H9 (cell line): ENCODE results near the gene ULK2. TPM values are rescaled to one million over a fixed set of nuclear protein-coding genes. Genes with fewer than 3 reads are reported as not detected.
A peak's percentile ranks its signal among the peaks of the same experiment; 100 is the strongest.

ENCODE experiments used
- DNase-seq: peaks from one replicate; pipeline ENCODE4 v3.0.0-alpha.2; 2017
- H2AFZ ChIP-seq: one replicate; pipeline ENCODE4 v1.6.1; 2013; ENCODE audit warnings: mild to moderate bottlenecking, low read length, control low read depth, moderate library complexity
- H2AK5ac ChIP-seq: 2 replicates; pipeline ENCODE4 v1.6.1; 2013; ENCODE audit warnings: low read length, control low read depth, mixed read lengths; ENCODE audit not compliant: insufficient read length
- H2BK120ac ChIP-seq: one replicate; pipeline ENCODE4 v1.6.1; 2013; ENCODE audit warnings: low read depth, mild to moderate bottlenecking, low read length, control low read depth, inconsistent platforms; ENCODE audit not compliant: poor library complexity, severe bottlenecking
- H2BK12ac ChIP-seq: 2 replicates; pipeline ENCODE4 v1.6.1; 2013; ENCODE audit warnings: low read length, control low read depth, mixed read lengths, low read depth; ENCODE audit not compliant: insufficient read length
- H2BK15ac ChIP-seq: 2 replicates; pipeline ENCODE4 v1.6.1; 2013; ENCODE audit warnings: low read depth, low read length, control low read depth
- H2BK20ac ChIP-seq: one replicate; pipeline ENCODE4 v1.6.1; 2013; ENCODE audit warnings: low read depth, mild to moderate bottlenecking, low read length, control low read depth, inconsistent platforms; ENCODE audit not compliant: poor library complexity, severe bottlenecking
- H2BK5ac ChIP-seq: 2 replicates; pipeline ENCODE4 v1.6.1; 2013; ENCODE audit warnings: low read length, control low read depth, mixed read lengths; ENCODE audit not compliant: insufficient read length
- H3K14ac ChIP-seq: 2 replicates; pipeline ENCODE4 v1.6.1; 2013; ENCODE audit warnings: low read length, control low read depth; ENCODE audit not compliant: insufficient read depth
- H3K18ac ChIP-seq: 2 replicates; pipeline ENCODE4 v1.6.1; 2013; ENCODE audit warnings: low read depth, mild to moderate bottlenecking, mixed read lengths, low read length, control low read depth; ENCODE audit not compliant: insufficient read length
- H3K23ac ChIP-seq: 2 replicates; pipeline ENCODE4 v1.6.1; 2013; ENCODE audit warnings: low read length, control low read depth, mixed read lengths, low read depth; ENCODE audit not compliant: insufficient read length
- H3K23me2 ChIP-seq: 2 replicates; pipeline ENCODE4 v1.6.1; 2013; ENCODE audit warnings: low read depth, mild to moderate bottlenecking, mixed read lengths, low read length, control low read depth; ENCODE audit not compliant: insufficient read length, poor library complexity, severe bottlenecking
- H3K27ac ChIP-seq: 2 replicates; pipeline ENCODE4 v1.5.1; 2013; ENCODE audit warnings: low read length, control low read depth, mixed read lengths, low read depth; ENCODE audit not compliant: insufficient read length
- H3K27me3 ChIP-seq: 2 replicates; pipeline ENCODE4 v1.6.1; 2013; ENCODE audit warnings: low read length, control low read depth, inconsistent platforms; ENCODE audit not compliant: insufficient read depth
- H3K4ac ChIP-seq: 2 replicates; pipeline ENCODE4 v1.6.1; 2013; ENCODE audit warnings: low read depth, mild to moderate bottlenecking, control low read depth, inconsistent platforms, low read length, moderate library complexity
- H3K4me1 ChIP-seq: 2 replicates; pipeline ENCODE4 v1.6.1; 2013; ENCODE audit warnings: low read length, control low read depth, inconsistent platforms; ENCODE audit not compliant: insufficient read depth
- H3K4me2 ChIP-seq: 2 replicates; pipeline ENCODE4 v1.6.1; 2013; ENCODE audit warnings: low read length, control low read depth, mixed read lengths; ENCODE audit not compliant: insufficient read length, insufficient read depth
- H3K56ac ChIP-seq: 2 replicates; pipeline ENCODE4 v1.6.1; 2013; ENCODE audit warnings: low read depth, mild to moderate bottlenecking, mixed read lengths, low read length, control low read depth; ENCODE audit not compliant: insufficient read length
- H3K79me1 ChIP-seq: 2 replicates; pipeline ENCODE4 v1.6.1; 2013; ENCODE audit warnings: low read depth, mild to moderate bottlenecking, moderate library complexity, low read length, control low read depth, inconsistent platforms; ENCODE audit not compliant: insufficient read depth, poor library complexity, severe bottlenecking
- H3K79me2 ChIP-seq: 2 replicates; pipeline ENCODE4 v1.6.1; 2013; ENCODE audit warnings: low read length, control low read depth, inconsistent platforms; ENCODE audit not compliant: insufficient read depth
- H3K9ac ChIP-seq: 2 replicates; pipeline ENCODE4 v1.6.1; 2013; ENCODE audit warnings: low read length, control low read depth, mixed read lengths; ENCODE audit not compliant: insufficient read length; ENCODE audit errors: extremely low read depth
- H3K9me3 ChIP-seq: one replicate; pipeline ENCODE4 v1.6.1; 2013; ENCODE audit warnings: low read depth, low read length, inconsistent platforms; ENCODE audit not compliant: control insufficient read depth
- H3T11ph ChIP-seq: one replicate; pipeline ENCODE4 v1.6.1; 2013; ENCODE audit warnings: mild to moderate bottlenecking, low read length, control low read depth, inconsistent platforms
- H4K20me1 ChIP-seq: one replicate; pipeline ENCODE4 v1.6.1; 2013; ENCODE audit not compliant: control insufficient read depth, insufficient read length, insufficient read depth
- H4K5ac ChIP-seq: 2 replicates; pipeline ENCODE4 v1.6.1; 2013; ENCODE audit warnings: low read depth, mild to moderate bottlenecking, mixed read lengths, low read length, control low read depth; ENCODE audit not compliant: insufficient read length
- H4K8ac ChIP-seq: replicated peaks from 2 replicates; pipeline ENCODE4 v1.6.1; 2013; ENCODE audit warnings: low read length, control low read depth, mixed read lengths, low read depth; ENCODE audit not compliant: insufficient read length
- H4K91ac ChIP-seq: 2 replicates; pipeline ENCODE4 v1.6.1; 2013; ENCODE audit warnings: low read depth, mild to moderate bottlenecking, moderate library complexity, mixed read lengths, low read length, control low read depth; ENCODE audit not compliant: insufficient read length
- H3K27ac Mint-ChIP-seq, 3 experiments: 2 replicates in 2 of 3; 3 replicates in 1 of 3; pipeline ENCODE4 v1.8.0; 2020 to 2021; ENCODE audit warnings: mixed read lengths in 3 of 3, mild to moderate bottlenecking in 1 of 3, moderate library complexity in 1 of 3
- H3K27me3 Mint-ChIP-seq: 2 replicates; pipeline ENCODE4 v1.8.0; 2021; ENCODE audit warnings: low read depth, mild to moderate bottlenecking, moderate library complexity, mixed read lengths
- H3K36me3 Mint-ChIP-seq, 3 experiments: 2 replicates in 2 of 3; 3 replicates in 1 of 3; pipeline ENCODE4 v1.8.0; 2020 to 2021; ENCODE audit warnings: low read depth in 3 of 3, mixed read lengths in 3 of 3; ENCODE audit not compliant: insufficient read depth in 1 of 3
- H3K4me1 Mint-ChIP-seq, 2 experiments: 2 replicates each; pipeline ENCODE4 v1.8.0; 2020; ENCODE audit warnings: mixed read lengths in 2 of 2
- H3K4me3 Mint-ChIP-seq, 2 experiments: 2 replicates in 1 of 2; 3 replicates in 1 of 2; pipeline ENCODE4 v1.8.0; 2020 to 2021; ENCODE audit warnings: mild to moderate bottlenecking in 2 of 2, mixed read lengths in 2 of 2, moderate library complexity in 1 of 2
- H3K9me3 Mint-ChIP-seq, 2 experiments: 2 replicates in 1 of 2; 3 replicates in 1 of 2; pipeline ENCODE4 v1.8.0; 2020; ENCODE audit warnings: mild to moderate bottlenecking in 2 of 2, mixed read lengths in 2 of 2, moderate library complexity in 1 of 2
- CTCF ChIP-seq: fragments of 200-600 bp; sonication (generic); conservative IDR thresholded peaks from 3 replicates; pipeline ENCODE4 v1.8.0; 2021; ENCODE audit warnings: antibody characterized with exemption, mild to moderate bottlenecking
- WGBS: extraction: QIAGEN DNeasy Blood & Tissue Kit; methylation state at CpG from one replicate; pipeline ENCODE4 v1.1.7; 2013; ENCODE audit warnings: missing lambda C conversion rate, low lambda C conversion rate, mixed read lengths; ENCODE audit not compliant: insufficient read length; ENCODE audit errors: extremely low coverage; 5-methylcytosine and 5-hydroxymethylcytosine counted together
- total RNA-seq: library from RNA; stranded (reverse); gene quantifications from 2 replicates; pipeline ENCODE4 v1.2.1, GENCODE V29; 2021

ULK2 gene
- total RNA-seq, 1 experiment from 2014 or later, result 11.5 TPM

- no peak overlapping the region for H3K9ac ChIP-seq
- no peaks in the 10 kb centered on the region for H3K4me1 ChIP-seq
- H3K27me3 ChIP-seq, result no peaks in the 10 kb centered on the region; the same call in 1 of the 2 replicates
- H3K23me2 ChIP-seq, result peaks cover 7% of the 10 kb centered on the region
- H4K5ac ChIP-seq, result no peak overlapping the region
- H3K79me2 ChIP-seq, result no peaks in the 10 kb centered on the region
- H3K79me1 ChIP-seq, result no peaks in the 10 kb centered on the region
- peak; percentile 98 for DNase-seq
- no peak overlapping the region for H3K56ac ChIP-seq
- peak overlapping the region; percentile 65 for H2BK120ac ChIP-seq
- peak overlapping the region; percentile 69 for H3K14ac ChIP-seq
- H4K91ac ChIP-seq, result no peak overlapping the region
- no peak overlapping the region for H2BK20ac ChIP-seq
- Mint-ChIP-seq H3K9me3 (peaks cover 0 to 3% of the 10 kb centered on the region in 2 experiments; a peak in 1 of 5 replicates), H3K36me3 (no peaks in the 10 kb centered on the region; a peak in 1 of 7 replicates), H3K4me3 (peak overlapping the region; percentile 67 to 68), H3K27me3 (peaks cover 17% of the 10 kb centered on the region), H3K4me1 (peaks cover 19 to 25% of the 10 kb centered on the region in 2 experiments), H3K27ac (no peak overlapping the region)
- peak overlapping the region; percentile 58 for H3K4me2 ChIP-seq
- no peak overlapping the region for H3K27ac ChIP-seq
- no peak overlapping the region for H2AFZ ChIP-seq
- H3K4ac ChIP-seq, result no peak overlapping the region
- no peak overlapping the region for H2BK12ac ChIP-seq
- H2BK5ac ChIP-seq, result no peak overlapping the region
- H3K23ac ChIP-seq, result no peak overlapping the region
- H2AK5ac ChIP-seq, result no peak overlapping the region
- peak overlapping the region; percentile 32 for H3K18ac ChIP-seq
- WGBS, result no CpG with 5 or more reads among the region's 50 CpGs
- no peaks in the 10 kb centered on the region for H3K9me3 ChIP-seq
- H4K8ac ChIP-seq, result no peak overlapping the region
- peak; percentile 95 for TF ChIP-seq CTCF
- no peak overlapping the region for H3T11ph ChIP-seq
- H2BK15ac ChIP-seq, result no peak overlapping the region
- H4K20me1 ChIP-seq, result no peaks in the 10 kb centered on the region
These were observed 122.6 kb downstream of the ULK2 start for GRCh38 chr17:19744922-19745757.
